Upper lobe of left lung (tissue), 6 donors: ENCODE data around the gene WNT1. TPM values are rescaled to one million over a fixed set of nuclear protein-coding genes. Genes with fewer than 3 reads are reported as not detected.

ENCODE experiments used
- ATAC-seq, 2 donors: fragments of 200-7000 bp; cut with Tn5 transposase; one replicate each; pipeline ENCODE4 v1.9.1; 2022; ENCODE audit warnings: mild to moderate bottlenecking in 2 of 2, moderate library complexity in 2 of 2; ENCODE audit not compliant: low FRiP score in 2 of 2
- DNase-seq, 2 donors: peaks; one replicate each; pipeline ENCODE4 v3.0.0-alpha.2; 2019 to 2020
- H3K27ac ChIP-seq, 4 donors: fragments of 200-600 bp; sonication (generic); one replicate each; pipeline ENCODE4 v1.5.1; 2016 to 2019
- H3K27me3 ChIP-seq, 4 donors: fragments of 200-600 bp; sonication (generic); one replicate each; pipeline ENCODE4 v1.5.1; 2017 to 2019
- H3K36me3 ChIP-seq, 4 donors: fragments of 200-600 bp; sonication (generic); one replicate each; pipeline ENCODE4 v1.5.1; 2016 to 2019
- H3K4me1 ChIP-seq, 4 donors: fragments of 200-600 bp; sonication (generic); one replicate each; pipeline ENCODE4 v1.5.1; 2018 to 2019
- H3K4me3 ChIP-seq, 4 donors: fragments of 200-600 bp; sonication (generic); one replicate each; pipeline ENCODE4 v1.5.1; 2017 to 2019; ENCODE audit warnings: mild to moderate bottlenecking in 2 of 4, moderate library complexity in 1 of 4
- H3K9me3 ChIP-seq, 4 donors: fragments of 200-600 bp; sonication (generic); one replicate each; pipeline ENCODE4 v1.5.1; 2018 to 2019
- EP300 ChIP-seq, 4 donors: sonication (generic); formaldehyde crosslinking; IDR thresholded peaks; one replicate each; pipeline ENCODE4 v1.5.1; 2017; ENCODE audit warnings: antibody characterized with exemption in 4 of 4, control low read depth in 2 of 4
- POLR2A ChIP-seq, 4 donors: fragments of 450-650 bp; IDR thresholded peaks; one replicate each; pipeline ENCODE4 v1.5.1; 2016 to 2017; ENCODE audit warnings: antibody characterized with exemption in 4 of 4, mild to moderate bottlenecking in 2 of 4
- POLR2AphosphoS5 ChIP-seq, 2 donors: sonication (generic); formaldehyde crosslinking; IDR thresholded peaks; one replicate each; pipeline ENCODE4 v1.5.1; 2017; ENCODE audit warnings: antibody characterized with exemption in 2 of 2
- WGBS, 2 donors: methylation state at CpG; one replicate each; pipeline ENCODE4 v1.1.5; 2017 to 2018; 5-methylcytosine and 5-hydroxymethylcytosine counted together
- total RNA-seq, 6 donors: library from RNA; depleted of rRNA in 4 of 6; stranded (reverse); fragments of >200 nt in 4 of 6; gene quantifications; one replicate each; pipeline versions ENCODE4 v1.1.0 to v1.2.1, GENCODE V29; 2016 to 2021
- TF ChIP-seq, protein P1 (sequence below), 6 experiments: fragments of 450-650 bp in 4 of 6; fragments of 200-600 bp in 2 of 6; sonication (generic) in 2 of 6; IDR thresholded peaks; one replicate each; pipeline ENCODE4 v1.5.1; 2016 to 2019; ENCODE audit warnings: antibody characterized with exemption in 6 of 6
- donor health status: DM: no; HTN: no; CAD: no; lungs with moderate emphysema.
- donor health status: DM: no; HTN: yes; CAD: no; lungs with severe emphysema.

The WNT1 gene
- total RNA-seq, 6 donors from 2014 or later: 0.34 TPM; not detected in 5

DNA sequence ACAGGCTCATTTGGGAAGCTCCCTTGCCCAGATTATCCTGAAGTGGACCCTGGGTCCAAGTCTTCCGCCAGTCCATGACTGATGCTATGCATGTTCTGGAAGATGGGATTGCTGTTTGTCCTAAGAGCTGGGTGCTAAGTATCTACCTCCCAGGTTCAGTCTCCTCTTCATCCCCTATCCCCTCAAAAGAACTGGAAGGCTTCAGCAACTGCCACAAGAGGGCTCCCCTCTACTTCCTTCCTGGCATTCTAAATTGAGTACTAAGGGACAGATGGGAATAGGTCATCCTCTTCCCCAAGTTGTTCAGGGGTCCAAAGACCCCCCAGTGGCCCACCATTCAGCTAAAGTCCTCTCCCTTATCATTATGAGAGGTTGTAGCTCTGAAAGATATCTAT, 43.8 kb upstream of the WNT1 start:
- H3K4me1 ChIP-seq: no peaks in the 10 kb centered on the region
- WGBS, 2 donors: 100% methylated on average over 1 of the region's 1 CpG
- no peaks in the 10 kb centered on the region for H3K27me3 ChIP-seq
- H3K4me3 ChIP-seq: no peak overlapping the region
- no peaks in the 10 kb centered on the region for H3K9me3 ChIP-seq
- H3K27ac ChIP-seq: peak overlapping the region in 3 of 4 donors; percentile 7 to 53 (median 31)
- ATAC-seq (no peak), DNase-seq (no peak)
- H3K36me3 ChIP-seq: peaks cover 15 to 91% (median 64%) of the 10 kb centered on the region in 4 donors
- TF ChIP-seq, protein P1, sequence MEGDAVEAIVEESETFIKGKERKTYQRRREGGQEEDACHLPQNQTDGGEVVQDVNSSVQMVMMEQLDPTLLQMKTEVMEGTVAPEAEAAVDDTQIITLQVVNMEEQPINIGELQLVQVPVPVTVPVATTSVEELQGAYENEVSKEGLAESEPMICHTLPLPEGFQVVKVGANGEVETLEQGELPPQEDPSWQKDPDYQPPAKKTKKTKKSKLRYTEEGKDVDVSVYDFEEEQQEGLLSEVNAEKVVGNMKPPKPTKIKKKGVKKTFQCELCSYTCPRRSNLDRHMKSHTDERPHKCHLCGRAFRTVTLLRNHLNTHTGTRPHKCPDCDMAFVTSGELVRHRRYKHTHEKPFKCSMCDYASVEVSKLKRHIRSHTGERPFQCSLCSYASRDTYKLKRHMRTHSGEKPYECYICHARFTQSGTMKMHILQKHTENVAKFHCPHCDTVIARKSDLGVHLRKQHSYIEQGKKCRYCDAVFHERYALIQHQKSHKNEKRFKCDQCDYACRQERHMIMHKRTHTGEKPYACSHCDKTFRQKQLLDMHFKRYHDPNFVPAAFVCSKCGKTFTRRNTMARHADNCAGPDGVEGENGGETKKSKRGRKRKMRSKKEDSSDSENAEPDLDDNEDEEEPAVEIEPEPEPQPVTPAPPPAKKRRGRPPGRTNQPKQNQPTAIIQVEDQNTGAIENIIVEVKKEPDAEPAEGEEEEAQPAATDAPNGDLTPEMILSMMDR (IDR thresholded peaks at IDR 0.05): peak in 2 of 6 experiments; percentile 7 to 16
- TF ChIP-seq POLR2A (IDR thresholded peaks at IDR 0.05): no peak

DNA sequence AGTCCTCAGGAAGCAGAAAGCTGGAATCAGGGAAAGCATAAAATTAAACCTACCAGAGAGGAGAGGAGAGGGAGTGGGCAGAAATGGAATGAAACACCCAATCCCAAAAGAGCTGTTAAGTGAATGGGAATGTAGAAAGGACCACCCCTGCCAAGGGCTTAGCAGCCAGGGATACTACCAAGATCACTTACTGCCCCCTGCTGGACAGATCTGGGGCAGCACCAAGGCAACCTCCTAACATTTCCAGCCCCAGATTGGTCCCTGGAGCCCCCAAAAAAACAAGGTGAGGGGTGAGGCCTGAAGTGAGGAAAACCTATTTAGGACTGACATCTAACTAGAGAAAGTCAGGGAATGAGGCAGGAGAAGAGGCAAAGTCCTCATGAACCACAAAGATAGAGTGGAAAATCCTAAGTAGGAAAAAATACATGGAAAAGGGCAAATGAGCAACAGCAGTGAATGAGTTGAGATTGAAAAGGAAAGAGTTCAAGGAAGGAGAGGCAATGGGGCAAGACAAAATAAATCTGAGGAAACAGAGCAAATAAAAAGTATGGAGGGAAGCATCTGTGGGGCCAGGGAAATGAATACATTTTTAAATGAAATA, 41.6 kb upstream of the WNT1 start:
- peak in 1 of 2 donors; percentile 48 for DNase-seq
- no peak overlapping the region for H3K27ac ChIP-seq
- peak; percentile 75 to 88 for ATAC-seq
- H3K4me3 ChIP-seq: no peak overlapping the region
- no peak for TF ChIP-seq POLR2AphosphoS5 (IDR thresholded peaks at IDR 0.05)
- TF ChIP-seq, protein P1 (IDR thresholded peaks at IDR 0.05): peak; percentile 64 to 91 (median 74)
- H3K27me3 ChIP-seq: no peaks in the 10 kb centered on the region
- H3K36me3 ChIP-seq: peaks cover 17 to 92% (median 73%) of the 10 kb centered on the region in 4 donors
- H3K4me1 ChIP-seq: no peaks in the 10 kb centered on the region
- no peaks in the 10 kb centered on the region for H3K9me3 ChIP-seq

DNA sequence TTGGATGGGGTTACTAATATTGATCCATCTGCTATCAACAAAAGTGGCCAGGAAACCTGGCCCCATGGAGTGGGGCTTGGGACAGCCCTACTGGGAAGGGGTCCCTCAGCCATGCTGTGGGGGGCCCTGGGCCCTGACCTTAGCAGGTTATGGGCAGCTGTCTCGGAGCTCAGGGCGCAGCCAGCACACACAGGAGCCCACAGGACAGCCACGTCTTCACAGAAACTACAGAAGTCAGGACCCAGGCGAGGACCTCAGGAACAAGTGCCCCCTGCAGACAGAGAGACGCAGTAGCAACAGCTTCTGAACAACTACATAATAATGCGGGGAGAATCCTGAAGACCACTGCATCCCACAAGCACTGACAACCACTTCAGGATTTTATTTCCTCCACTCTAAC, 41.0 kb upstream of the WNT1 start:
- Histone ChIP-seq H3K36me3 (peaks cover 17 to 93% (median 73%) of the 10 kb centered on the region in 4 donors), H3K27me3 (no peaks in the 10 kb centered on the region), H3K9me3 (no peaks in the 10 kb centered on the region), H3K4me3 (no peak overlapping the region), H3K4me1 (no peaks in the 10 kb centered on the region), H3K27ac (no peak overlapping the region)
- DNase-seq: no peak
- WGBS, 2 donors: 90 to 92% methylated on average over 5 to 6 of the region's 6 CpGs
- TF ChIP-seq, protein P1 (IDR thresholded peaks at IDR 0.05): no peak
- no peak for TF ChIP-seq POLR2AphosphoS5 (IDR thresholded peaks at IDR 0.05)
- no peak for TF ChIP-seq POLR2A (IDR thresholded peaks at IDR 0.05)
- no peak for TF ChIP-seq EP300 (IDR thresholded peaks at IDR 0.05)
- no peak for ATAC-seq

DNA sequence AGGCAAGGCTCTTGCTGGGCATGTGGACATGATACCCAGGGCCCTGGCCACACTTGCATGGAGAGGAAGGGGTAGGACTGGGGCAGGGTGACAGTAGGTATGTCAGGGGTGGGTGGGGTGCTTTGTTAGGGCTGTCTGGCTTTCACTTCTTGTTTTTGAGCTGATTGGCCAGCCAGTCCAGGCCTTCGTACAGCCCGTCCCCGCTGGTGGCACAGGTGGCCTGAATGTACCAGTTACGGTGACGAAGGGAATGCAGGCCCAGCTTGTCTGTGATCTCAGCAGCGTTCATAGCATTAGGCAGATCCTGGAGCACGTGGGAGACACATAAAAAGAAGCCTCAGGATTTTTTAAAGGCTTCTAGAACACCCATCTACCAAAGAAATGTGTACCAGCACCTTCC, 39.3 kb upstream of the WNT1 start:
- no peak for ATAC-seq
- no peaks in the 10 kb centered on the region for H3K9me3 ChIP-seq
- H3K27me3 ChIP-seq: no peaks in the 10 kb centered on the region
- WGBS, 2 donors: 89 to 92% methylated on average over 7 of the region's 7 CpGs
- peaks cover 17 to 82% (median 60%) of the 10 kb centered on the region in 4 donors for H3K36me3 ChIP-seq
- TF ChIP-seq, protein P1 (IDR thresholded peaks at IDR 0.05): no peak
- TF ChIP-seq POLR2A (IDR thresholded peaks at IDR 0.05) (no peak), EP300 (IDR thresholded peaks at IDR 0.05) (no peak), POLR2AphosphoS5 (IDR thresholded peaks at IDR 0.05) (no peak)
- H3K4me1 ChIP-seq: no peaks in the 10 kb centered on the region
- no peak overlapping the region for H3K27ac ChIP-seq
- no peak for DNase-seq
- no peak overlapping the region for H3K4me3 ChIP-seq

DNA sequence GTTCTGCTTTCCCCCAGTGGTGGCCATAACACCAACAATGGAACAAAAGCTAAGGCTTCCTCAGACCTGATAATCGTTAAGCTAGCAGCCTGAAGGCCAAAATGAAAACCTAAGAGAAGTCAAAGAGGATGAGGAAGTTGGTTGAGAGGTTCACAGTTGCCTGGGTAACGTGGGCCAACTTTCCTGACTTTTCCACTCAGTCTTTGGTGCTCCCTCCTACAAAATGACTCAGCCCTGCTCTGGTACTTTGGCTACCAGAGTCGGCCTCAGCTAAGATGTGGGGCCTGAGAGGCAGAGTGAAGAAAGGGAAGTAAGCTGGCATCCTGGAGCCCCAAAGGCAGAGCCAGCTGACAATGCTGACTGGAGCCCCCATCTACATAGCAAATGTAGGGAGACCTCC, 37.9 kb upstream of the WNT1 start:
- DNase-seq: peak in 1 of 2 donors; percentile 23
- ATAC-seq: peak in 1 of 2 donors; percentile 39
- no peaks in the 10 kb centered on the region for H3K9me3 ChIP-seq
- no peaks in the 10 kb centered on the region for H3K4me1 ChIP-seq
- H3K4me3 ChIP-seq: no peak overlapping the region
- no peak overlapping the region for H3K27ac ChIP-seq
- no peak for TF ChIP-seq POLR2A (IDR thresholded peaks at IDR 0.05)
- TF ChIP-seq EP300 (IDR thresholded peaks at IDR 0.05): no peak
- no peak for TF ChIP-seq POLR2AphosphoS5 (IDR thresholded peaks at IDR 0.05)
- TF ChIP-seq, protein P1 (IDR thresholded peaks at IDR 0.05): no peak
- 69 to 76% methylated on average over 3 of the region's 3 CpGs for WGBS, 2 donors
- no peaks in the 10 kb centered on the region for H3K27me3 ChIP-seq
- H3K36me3 ChIP-seq: peaks cover 17 to 74% (median 52%) of the 10 kb centered on the region in 4 donors
